ENCODE results near the gene NCAPH2.
"Not testable (repeated sequence)": the region's sequence is repeated elsewhere in the genome, so short reads cannot be mapped to it uniquely, and the experiment has no call there.

Gene NCAPH2

GRCh38 chr22:50530877-50531545, 23.0 kb downstream of the NCAPH2 start:
- peak; percentile 67 for DNase-seq (ENCODE audit: low spot score)

DNA sequence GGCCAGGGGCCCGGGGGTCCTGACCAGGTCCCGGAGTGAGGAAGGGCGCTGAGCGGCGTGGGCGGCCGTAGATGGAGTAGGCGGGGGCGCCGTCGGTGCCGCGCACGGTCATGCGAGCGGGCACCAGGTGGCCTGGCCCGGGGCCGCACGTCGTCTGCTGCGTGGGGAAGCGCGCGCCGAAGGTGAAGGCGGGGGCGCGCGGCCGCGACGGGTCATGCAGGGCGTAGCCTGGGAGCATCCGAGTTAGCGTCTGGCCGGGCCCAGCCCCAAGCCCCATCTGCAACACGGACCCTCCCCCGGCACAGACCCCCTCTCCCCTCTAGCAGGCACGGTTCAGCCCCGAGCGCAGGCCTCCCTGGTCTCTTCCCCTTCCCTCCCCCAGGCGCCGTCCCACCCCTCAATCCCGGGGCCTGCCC, 23.5 kb downstream of the NCAPH2 start:
- peak; percentile 67 for DNase-seq (ENCODE audit: low spot score)

DNA sequence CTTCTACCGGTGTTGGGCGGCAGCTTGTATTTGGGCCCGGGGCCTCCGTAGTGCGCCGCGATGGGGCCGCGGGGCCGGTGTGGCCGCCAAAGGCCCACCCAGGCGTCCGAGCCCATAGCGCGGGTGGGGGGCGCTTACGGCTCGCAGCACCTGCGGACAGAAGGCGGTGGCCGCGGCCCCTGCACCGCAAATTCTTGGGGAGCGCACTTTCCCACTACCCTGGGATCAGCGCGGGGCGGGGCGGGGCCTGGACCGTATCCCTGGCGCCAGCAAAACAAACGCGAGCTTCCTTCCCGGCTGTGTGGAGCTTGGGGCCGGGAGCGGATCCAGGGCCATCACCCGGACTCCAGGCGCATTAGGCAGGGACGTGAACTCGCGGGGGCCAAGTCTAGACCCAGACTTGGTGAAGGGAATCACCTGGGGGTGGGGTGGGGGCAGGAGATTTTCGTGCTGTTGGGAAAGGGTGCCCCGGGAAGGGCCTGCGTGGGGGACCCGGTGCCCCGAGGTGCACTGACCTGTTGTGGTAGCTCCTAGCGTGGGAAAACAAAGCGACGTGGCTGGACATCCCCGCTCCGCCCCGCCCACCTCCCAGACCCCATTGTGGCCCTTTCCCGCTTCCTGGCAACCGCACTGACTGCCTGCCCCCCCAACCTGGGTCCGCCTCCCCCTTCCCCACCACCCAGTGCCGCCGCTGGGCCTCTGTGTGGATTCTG, 24.1 kb downstream of the NCAPH2 start:
- peak; percentile 78 for DNase-seq (ENCODE audit: low spot score)

DNA sequence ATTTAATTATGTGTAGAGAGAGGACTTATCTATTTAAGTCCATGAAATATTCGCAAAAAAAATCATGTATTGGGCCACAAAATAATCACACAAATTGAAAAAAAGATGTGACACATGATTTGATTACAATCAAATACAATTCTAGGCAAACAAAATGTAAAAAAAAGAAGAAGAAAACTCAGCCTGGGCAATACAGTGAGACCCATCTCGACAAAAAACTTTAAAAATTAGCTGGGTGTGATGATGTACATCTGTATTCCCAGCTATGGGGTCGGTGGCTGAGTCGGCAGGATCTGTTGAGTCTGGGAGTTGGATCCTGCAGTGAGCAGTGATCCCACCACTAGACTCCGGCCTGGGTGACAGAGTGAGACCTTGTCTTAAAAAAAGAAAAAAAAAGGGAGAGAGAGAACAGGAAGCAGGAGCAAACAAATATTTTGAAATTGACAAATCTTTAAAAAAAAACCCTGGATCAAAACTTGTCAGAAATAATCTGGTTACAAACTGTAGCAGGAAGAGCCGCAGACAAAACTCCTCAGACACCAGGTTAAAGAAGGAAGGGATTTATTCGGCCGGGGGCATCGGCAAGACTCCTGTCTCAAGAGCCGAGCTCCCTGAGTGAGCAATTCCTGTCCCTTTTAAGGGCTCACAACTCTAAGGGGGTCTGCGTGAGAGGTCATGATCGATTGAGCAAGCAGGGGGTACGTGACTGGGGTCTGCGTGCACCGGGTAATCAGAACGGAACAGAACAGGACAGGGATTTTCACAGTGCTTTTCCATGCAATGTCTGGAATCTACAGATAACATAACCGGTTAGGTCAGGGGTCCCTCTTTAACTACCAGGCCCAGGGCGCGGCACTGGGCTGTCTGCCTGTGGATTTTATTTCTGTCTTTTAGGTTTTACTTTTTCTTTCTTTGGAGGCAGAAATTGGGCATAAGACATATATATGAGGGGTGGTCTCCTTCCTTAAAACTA, 25.1 kb downstream of the NCAPH2 start:
- no peak for DNase-seq (ENCODE audit: low spot score)

DNA sequence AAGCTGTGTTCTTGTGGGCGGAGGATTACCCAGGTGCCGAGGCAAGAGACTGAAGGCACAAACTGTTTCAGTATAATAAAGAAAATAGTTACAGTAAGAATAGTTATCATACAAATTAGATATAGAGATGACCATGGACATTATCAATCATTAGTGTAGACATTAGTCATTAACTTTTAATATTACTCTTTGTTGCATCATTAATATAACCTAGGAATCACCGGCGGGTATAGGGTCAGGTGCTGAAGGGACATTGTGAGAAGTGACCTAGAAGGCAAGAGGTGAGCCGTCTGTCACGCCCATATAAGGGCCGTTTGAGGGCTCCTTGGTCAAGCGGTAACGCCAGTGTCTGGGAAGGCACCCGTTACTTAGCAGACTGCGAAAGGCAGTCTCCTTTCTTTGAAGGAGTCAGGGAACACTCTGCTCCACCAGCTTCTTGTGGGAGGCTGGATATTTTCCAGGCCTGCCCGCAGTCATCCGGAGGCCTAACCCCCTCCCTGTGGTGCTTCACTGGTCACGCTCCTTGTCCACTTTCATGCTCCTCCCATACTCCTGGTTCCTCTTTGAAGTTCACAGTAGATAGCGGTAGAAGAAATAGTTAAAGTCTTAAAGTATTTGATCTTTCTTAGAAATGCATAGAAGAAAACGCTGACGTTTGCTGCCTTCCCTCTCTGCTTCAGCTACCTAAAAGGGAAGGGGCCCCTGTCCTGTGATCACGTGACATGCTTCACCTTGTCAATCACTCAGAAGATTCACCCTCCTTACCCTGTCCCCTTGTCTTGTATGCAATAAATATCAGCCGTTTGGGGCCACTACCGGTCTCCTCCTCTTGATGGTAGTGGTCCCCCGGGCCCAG, 26.1 kb downstream of the NCAPH2 start:
- not testable (repeated sequence) for DNase-seq (ENCODE audit: low spot score)

DNA sequence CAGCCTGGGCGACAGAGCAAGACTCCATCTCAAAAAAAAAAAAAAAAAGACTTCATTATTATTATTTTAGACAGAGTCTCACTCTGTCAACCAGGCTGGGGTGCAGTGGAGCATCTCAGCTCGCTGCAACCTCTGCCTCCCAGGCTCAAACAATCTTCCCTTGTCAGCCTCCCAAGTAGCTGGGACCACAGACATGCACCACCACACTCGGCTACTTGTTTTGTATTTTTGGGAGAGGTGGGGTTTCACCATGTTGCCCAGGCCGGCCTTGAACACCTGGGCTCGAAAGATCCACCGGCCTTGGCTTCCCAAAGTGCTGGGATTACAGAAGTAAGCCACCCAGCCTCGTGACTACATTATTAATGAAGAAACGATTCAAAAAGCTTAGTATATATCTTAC, 27.1 kb downstream of the NCAPH2 start:
- DNase-seq (ENCODE audit: low spot score) = no peak

- no peak for DNase-seq (ENCODE audit: low spot score)
Observed at GRCh38 chr22:50536226-50536625, 28.2 kb downstream of the NCAPH2 start.

DNA sequence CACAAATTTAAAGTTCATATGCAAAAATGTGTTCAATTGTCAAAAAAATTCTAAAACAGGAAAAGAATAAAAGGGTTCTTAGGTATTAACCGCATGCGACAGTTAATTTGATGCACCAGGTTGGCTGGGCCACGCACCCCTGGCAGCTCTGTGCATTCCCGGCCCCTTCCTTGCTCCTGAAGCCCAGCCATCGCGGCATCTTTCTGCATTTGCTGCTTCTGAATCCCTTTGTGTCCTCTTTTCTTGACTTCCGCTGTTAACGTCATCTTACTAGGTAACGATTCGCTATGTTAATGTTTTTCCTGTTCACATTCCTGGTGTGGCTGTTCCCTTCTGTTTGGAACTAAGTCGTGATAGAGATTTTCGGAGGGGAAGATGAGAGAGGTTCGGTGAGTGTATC, 29.7 kb downstream of the NCAPH2 start:
- DNase-seq (ENCODE audit: low spot score) = peak; percentile 18

DNA sequence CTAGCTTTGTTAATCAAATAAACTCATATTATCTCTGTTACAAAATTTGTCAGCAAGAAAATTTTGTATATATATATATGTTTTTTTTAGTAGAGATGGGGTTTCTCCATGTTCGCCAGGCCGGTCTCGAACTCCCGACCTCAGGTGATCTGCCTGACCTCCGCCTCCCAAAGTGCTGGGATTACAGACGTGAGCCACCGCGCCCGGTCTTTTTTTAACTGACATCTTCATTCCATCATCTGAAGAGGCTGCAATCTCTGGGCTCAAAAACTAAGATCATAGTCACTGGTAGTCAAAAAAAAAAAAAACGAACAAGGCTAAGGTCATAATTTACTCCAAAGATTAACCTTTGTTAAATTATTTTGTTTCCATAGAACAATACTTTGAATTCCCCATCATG, 32.4 kb downstream of the NCAPH2 start:
- no peak for DNase-seq (ENCODE audit: low spot score)

GRCh38 chr22:50541667-50542026, 33.6 kb downstream of the NCAPH2 start:
- not testable (repeated sequence) for DNase-seq (ENCODE audit: low spot score)

GRCh38 chr22:50542416-50542927, 34.4 kb downstream of the NCAPH2 start:
- DNase-seq (ENCODE audit: low spot score) = no peak

DNA sequence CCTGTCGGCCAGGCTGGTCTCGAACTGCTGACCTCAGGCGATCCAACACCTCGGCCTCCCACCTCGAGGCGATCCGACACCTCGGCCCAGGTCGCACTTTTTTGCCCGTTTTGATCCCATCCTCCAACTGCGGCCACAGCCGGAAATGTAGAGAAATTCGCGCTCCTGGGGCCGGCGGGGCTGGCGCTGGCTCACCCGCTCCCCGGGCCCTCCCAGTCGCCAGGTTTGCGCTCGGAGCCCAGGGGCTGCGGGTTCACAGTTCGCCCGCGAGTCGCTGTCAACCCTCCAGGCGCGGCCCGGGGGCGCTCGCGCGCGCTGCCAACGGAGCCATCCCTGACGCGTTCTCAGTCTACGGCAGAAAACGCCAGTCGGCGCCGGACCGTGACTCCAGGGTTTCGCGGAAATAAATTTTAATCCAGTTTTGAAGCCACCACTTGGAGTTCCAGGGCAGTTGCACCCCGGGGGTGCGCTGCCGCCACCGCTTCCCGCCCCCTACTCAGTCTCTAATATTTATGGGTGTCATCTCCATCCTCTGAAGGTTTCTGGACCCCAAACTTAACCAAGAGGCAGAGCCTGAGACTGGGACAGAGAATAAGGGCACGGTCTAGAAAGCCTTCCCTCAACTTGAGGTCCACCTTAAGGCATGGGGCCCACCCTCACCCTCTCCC, 36.2 kb downstream of the NCAPH2 start:
- peak; percentile 94 for DNase-seq (ENCODE audit: low spot score)

- no peak for DNase-seq (ENCODE audit: low spot score)
Observed at GRCh38 chr22:50544746-50545253, 36.8 kb downstream of the NCAPH2 start.

- DNase-seq (ENCODE audit: low spot score) = peak; percentile 37
Observed at GRCh38 chr22:50545522-50546325, 37.7 kb downstream of the NCAPH2 start, which contains the start of gene KLHDC7B. KLHDC7B (plus strand) TSS chr22:50545899; CDS start chr22:50546244, 345 bp downstream.

DNA sequence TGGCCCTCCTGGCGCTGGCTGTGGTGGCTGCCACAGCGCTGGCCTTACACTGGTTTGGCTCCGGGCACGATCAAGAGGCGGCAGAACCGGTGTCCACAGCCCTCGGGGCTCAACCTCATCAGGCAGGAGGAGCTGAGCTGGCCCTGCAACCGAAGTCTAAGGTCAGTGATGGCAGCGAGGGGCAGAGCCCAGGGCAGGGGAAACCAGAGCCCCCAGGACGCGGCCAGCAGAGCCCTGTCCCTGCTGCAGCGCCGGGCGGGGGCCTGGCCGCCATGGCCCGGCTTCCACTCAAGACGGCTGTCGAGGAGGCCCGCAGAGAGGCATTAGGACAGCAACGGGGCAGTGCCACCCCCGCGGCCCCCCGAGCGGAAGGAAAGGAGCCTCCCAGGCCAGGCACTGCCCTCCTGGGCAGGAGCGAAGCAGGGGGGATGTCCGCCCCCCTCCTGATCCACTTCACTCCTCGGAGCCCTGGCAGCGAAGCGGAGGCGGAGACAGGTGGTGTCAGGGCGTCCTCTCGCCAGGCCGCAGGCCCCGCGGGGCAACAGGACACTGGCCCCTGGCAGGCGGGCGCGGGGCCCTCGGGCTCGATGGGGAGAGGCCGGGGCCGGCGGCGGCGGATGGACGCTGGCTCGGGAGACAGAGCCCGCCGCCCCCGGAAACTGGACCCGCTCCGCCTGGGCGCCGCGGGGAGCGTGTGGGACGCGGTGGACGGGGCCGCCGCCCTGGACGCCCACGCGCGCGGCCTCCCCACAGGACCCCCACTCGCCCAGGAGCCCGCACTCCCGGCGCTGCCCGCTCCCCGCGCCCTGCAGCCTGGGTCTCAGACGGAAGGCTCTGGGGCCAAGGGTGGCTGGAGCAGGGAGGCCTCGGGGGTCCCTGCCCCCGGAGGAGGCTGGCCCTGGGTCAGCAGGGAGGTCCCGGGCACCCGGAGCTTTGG, 38.6 kb downstream of the NCAPH2 start:
- DNase-seq (ENCODE audit: low spot score) = peak; percentile 47

- peak; percentile 29 for DNase-seq (ENCODE audit: low spot score)
Observed at GRCh38 chr22:50547263-50547985, 39.4 kb downstream of the NCAPH2 start.

GRCh38 chr22:50548040-50548920, 40.3 kb downstream of the NCAPH2 start:
- peak; percentile 46 for DNase-seq (ENCODE audit: low spot score)

All from D341Med (cell line).